Measurements from ENCODE around the gene ENAM.
"Not testable (repeated sequence)": the region's sequence is repeated elsewhere in the genome, so short reads cannot be mapped to it uniquely, and the experiment has no call there.

The ENAM gene

DNA sequence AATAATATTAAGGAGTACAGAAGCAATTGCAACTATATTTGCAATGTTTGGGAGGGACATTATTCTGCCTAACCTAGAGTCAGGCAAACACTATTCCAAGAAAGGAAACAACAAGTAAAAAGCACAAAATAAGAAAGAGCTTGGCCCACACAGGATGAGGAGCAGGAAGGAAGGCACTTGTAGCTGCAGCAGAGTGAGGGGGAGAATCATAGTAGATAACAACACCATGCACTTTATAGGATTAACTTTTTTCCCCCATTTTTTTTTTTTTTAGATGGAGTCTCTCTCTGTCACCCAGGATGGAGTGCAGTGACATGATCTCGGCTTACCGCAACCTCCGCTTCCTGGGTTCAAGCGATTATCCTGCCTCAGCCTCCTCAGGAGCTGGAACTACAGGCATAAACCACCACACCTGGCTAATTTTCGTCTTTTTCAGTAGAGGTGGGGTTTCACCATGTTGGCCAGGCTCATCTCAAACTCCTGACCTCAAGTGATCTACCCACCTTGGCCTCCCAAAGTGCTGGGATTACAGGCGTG is 48.1 kb downstream of the ENAM start:
- no peak for DNase-seq (ENCODE audit: low read depth in 3 of 3)

- DNase-seq (ENCODE audit: low read depth in 3 of 3), result no peak
These were observed 49.9 kb downstream of the ENAM start for GRCh38 chr4:70678383-70678999.

DNA sequence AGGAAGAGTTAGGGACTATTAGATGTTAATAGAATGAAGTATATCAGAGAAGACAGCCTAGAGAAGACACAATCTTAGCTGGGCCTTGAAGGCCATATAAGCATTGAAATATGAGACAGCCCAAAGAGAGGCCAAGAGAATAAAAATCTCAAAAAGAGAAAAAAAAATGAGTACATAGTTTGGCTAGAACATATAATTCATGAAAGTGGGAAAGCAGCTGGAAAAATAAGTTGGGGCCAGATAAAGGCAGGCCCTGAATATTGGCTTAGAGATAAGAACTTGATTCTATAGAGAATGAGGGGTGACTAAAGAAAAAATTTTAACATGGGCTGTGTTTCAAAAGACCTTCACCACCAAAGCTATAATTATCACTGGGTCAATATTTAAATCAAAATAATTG is 52.4 kb downstream of the ENAM start:
- DNase-seq (ENCODE audit: low read depth in 3 of 3), result no peak

DNA sequence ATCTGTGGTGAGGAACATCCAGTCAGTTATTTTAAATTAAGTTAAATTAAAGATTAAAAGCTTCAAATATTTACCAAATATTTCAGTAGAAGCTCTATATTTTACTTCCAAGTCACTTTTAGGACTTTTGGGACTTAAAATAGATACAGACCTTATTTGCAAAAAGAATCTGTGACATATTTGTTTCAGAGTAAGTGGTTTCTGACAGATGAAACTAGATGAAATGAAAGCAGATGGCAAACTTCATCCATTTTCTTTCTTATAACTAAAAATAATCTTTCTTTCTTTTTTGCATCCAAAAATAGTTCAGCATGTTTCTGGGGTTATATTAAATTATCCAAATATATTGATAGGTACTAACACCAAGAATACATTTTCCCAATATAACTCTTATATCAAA is 53.2 kb downstream of the ENAM start:
- no peak for DNase-seq (ENCODE audit: low read depth in 3 of 3)

DNA sequence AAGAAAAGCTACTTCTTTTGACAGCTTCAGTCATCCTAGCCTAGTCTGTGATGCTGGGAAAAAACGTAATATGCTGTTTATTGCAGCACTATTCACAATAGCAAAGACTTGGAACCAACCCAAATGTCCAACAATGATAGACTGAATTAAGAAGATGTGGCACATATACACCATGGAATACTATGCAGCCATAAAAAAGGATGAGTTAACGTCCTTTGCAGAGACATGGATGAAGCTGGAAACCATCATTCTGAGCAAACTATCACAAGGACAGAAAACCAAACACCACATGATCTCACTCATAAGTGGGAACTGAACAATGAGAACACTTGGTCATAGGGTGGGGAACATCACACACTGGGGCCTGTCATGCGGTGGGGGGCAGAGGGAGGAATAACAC is 53.6 kb downstream of the ENAM start:
- not testable (repeated sequence) for DNase-seq (ENCODE audit: low read depth in 3 of 3)

- no peak for DNase-seq (ENCODE audit: low read depth in 3 of 3)
These were observed 58.8 kb downstream of the ENAM start for GRCh38 chr4:70687392-70687791.

- peak; percentile 88 to 92 (median 90) for DNase-seq (ENCODE audit: low read depth in 3 of 3)
These were observed 59.6 kb downstream of the ENAM start, which contains the start of gene UTP3 for GRCh38 chr4:70687821-70688794. TSS of gene UTP3 (plus strand) at chr4:70688532. CDS start at chr4:70688678, 146 bp downstream.

DNA sequence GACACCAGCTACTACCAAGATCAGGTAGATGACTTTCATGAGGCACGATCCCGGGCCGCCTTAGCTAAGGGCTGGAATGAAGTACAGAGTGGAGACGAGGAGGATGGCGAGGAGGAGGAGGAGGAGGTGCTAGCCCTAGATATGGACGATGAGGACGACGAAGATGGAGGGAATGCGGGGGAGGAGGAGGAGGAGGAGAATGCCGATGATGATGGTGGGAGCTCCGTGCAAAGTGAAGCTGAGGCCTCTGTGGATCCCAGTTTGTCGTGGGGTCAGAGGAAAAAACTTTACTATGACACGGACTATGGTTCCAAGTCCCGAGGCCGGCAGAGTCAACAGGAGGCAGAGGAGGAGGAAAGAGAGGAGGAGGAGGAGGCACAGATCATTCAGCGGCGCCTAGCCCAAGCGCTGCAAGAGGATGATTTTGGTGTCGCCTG is 60.3 kb downstream of the ENAM start:
- peak in 1 of 3 donors; percentile 15 for DNase-seq (ENCODE audit: low read depth in 3 of 3)

DNA sequence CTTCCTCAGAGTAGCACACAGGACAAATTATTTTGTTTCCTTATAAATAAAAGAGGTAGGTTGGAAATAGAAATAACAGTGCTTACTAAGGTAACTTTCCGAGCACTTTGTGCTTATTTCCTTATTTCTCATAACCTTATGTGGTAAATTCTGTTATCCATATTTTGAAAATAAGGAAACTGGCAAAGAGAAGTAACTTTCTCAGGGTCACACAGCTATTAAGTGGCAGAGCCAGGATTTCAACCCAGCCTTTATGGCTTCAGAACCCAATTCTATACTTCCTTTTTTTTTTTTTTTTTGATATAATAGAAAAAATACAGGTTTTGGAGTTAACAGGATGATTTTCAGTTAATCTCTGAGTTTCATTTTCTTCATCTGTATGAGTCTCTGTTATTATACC is 63.1 kb downstream of the ENAM start:
- no peak for DNase-seq (ENCODE audit: low read depth in 3 of 3)

- DNase-seq (ENCODE audit: low read depth in 3 of 3), result not testable (repeated sequence)
These were observed 66.1 kb downstream of the ENAM start for GRCh38 chr4:70694633-70695032.

All from stimulated activated CD4-positive, alpha-beta T cell treated with anti-CD3 and anti-CD28 coated beads, TNF-alpha, amount 100 ng/mL, for 48 hours (primary cell).